C1 segment of cervical spinal cord (tissue), 14 donors: ENCODE measurements around the gene RGS6.
"Not testable (repeated sequence)": the region's sequence is repeated elsewhere in the genome, so short reads cannot be mapped to it uniquely, and the experiment has no call there.

ENCODE experiments used
- DNase-seq, 14 donors: peaks; one replicate each; lab custom pipeline; 2025; lab: John Stamatoyannopoulos, UW

Gene RGS6

GRCh38 chr14:72451054-72451972 is 519.1 kb downstream of the RGS6 start:
- DNase-seq: peak in 5 of 14 donors; percentile 17 to 50 (median 30)

GRCh38 chr14:72452774-72453173 is 520.5 kb downstream of the RGS6 start:
- no peak for DNase-seq

GRCh38 chr14:72454388-72455160 is 522.3 kb downstream of the RGS6 start:
- no peak for DNase-seq

GRCh38 chr14:72457641-72458040 is 525.4 kb downstream of the RGS6 start:
- no peak for DNase-seq

- DNase-seq: no peak
Measured at GRCh38 chr14:72462056-72462455, 529.8 kb downstream of the RGS6 start.

DNA sequence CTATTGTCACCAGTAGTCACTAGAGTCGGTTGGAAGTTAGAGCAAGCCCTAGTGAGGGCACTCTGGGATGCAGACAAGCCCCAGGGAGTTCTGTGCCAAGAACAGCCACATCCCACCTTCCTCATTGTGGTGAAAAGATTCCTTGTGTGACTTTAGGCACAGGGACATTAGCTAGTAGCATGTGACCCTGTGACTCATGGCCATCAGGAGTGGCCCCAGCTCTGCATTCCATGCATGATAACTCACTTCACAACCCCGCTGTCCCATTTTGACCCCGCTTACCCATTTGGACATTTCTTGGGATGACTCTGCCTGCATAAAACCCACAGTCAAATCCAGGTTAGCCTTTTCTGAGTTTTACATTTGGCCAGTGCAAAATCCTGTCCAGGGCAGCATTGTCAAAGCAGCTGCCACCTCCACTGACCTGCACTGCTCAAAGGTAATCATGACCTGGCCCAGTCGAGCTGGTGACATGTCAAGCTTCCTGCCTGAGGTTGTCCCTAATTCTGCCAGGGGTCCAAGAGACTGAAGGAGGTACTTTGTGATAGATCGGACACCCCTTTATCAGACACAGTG is 531.1 kb downstream of the RGS6 start:
- no peak for DNase-seq

DNA sequence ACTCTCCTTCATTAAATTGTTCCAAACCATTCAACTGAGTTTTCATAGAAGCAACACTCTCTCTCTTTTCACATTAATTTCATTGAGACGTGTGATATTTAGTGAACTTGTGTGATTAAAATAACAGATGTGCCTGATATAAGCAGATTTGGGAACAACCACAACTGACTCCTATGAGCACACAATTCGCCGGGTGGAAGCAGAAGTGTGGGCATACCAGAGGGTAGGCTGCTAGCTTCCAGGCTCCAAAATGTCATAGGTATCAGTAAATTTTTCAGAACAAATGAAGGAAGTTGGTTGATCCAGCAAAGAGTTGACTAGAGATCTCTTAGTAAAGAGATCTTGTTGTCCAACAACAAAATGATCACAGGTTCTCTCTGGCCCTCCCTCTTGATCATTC is 532.0 kb downstream of the RGS6 start:
- DNase-seq: no peak

DNA sequence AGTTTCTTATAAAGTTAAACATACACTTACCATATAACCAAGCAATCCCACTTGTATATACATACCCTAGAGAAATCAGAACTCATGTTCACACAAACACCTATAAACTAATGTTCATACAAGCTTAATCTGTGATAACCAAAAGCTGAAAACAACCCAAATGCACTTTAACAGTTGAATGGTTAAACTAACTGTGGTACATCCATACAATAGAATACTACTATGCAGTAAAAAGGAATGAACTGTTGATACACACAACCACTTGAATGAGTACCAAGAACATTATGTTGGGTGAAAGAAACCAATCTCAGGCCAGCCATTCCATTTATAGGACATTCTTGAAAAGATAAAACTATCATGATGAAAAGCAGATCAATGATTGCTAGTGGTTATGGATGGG is 534.1 kb downstream of the RGS6 start:
- no peak for DNase-seq

- no peak for DNase-seq
Measured at GRCh38 chr14:72471346-72471745, 539.1 kb downstream of the RGS6 start.

- no peak for DNase-seq
Measured at GRCh38 chr14:72472845-72473244, 540.6 kb downstream of the RGS6 start.

DNA sequence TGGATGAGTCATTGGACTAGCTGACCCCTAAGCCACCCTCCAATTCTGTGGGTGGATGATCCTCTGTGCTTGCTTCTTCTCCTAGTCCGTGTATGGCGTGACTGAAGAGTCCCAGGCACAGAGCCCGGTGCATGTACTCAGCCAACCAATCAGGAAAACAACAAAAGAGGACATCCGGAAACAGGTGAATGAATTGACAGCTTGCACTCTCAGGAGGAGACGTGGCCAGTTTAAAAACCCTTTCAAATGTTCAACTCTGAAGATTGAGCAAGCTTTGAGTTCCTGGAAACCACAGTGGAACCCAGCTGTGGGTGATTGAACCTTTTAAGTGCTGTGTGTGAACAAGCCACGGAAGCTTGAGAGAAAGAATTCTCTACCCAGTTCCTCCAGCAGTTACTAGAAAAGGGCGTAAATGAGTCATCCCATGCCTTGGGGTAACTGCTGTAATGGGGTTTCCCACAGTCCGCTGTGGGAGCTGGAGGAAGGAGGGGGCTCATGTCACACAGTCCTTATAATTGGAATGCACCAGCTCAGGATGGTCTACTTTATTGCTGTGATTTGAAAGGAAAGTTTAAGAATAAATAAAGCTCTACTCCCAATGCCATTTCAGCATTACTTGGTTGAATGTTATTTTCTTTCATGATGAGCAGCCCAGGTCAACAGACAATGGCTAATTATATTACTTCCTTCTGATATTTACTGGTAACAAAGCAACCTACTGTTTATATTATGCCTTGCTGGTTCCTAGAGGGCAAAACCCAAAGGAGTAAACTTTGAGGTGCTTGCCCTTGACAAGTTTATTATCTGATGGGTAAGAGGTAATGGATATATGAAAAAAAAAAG is 544.6 kb downstream of the RGS6 start:
- DNase-seq: peak in 2 of 14 donors; percentile 5 to 46

- not testable (repeated sequence) for DNase-seq
Measured at GRCh38 chr14:72477578-72477977, 545.3 kb downstream of the RGS6 start.

- DNase-seq: no peak
Measured at GRCh38 chr14:72478471-72478893, 546.3 kb downstream of the RGS6 start.

DNA sequence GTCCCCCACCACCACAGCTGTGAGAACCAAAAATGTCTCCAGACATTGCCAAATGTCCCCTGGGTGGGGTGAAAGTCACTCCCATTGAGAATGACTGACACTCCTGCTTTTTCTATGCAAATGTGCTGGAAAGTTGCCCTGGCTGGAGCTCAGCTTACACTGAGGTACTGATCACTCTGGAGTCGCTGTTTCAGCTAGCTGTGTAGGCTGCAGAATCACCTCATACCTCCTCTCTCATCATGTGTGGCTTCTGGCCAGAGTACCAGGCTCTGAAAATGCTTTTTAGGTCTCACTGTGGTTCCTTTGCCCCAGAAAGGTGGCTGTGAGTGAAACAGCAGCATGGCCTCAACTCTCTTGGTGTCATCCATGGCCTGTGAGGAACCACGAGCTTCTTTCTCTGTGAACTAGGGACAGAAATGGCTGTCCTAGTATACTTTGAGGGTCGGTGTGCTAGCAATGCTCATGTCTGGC is 547.3 kb downstream of the RGS6 start:
- no peak for DNase-seq

- no peak for DNase-seq
Measured at GRCh38 chr14:72480464-72481243, 548.4 kb downstream of the RGS6 start.

DNA sequence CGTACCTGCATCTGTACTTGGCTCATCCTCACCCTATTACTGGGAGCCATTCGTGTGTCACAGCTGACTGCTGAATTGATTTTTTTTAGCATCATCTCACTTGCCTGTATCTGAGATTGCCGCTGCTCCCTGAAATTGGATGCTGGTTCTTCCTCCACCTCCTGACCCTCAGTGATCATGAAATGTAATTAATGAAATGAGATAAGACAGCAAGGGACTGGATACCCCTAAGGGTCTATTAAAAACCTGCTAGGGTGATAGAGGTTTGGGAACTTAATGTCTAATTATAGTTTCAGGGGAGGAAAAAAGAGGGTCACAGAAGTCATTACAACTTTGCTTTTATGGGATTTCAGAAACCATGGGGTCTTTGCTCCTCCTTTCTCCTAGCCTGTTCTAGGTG is 551.1 kb downstream of the RGS6 start:
- DNase-seq: no peak

DNA sequence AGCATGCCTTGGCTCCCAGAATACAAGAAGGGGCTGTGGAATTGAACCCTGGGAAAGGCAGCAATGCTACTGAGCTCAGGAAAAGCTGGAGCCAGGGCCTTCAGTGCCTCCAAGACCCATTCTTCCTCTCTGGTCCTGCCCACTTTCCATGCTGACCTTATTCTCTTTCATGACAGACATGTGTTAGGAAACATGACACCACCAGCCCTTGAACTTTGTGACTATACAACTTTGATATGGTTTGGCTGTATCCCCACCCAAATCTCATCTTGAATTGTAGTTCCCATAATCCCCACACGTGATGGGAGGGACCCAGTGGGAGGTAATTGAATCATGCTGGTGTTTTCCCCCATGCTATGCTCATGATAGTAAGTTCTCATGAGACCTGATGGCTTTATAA is 553.5 kb downstream of the RGS6 start:
- no peak for DNase-seq

DNA sequence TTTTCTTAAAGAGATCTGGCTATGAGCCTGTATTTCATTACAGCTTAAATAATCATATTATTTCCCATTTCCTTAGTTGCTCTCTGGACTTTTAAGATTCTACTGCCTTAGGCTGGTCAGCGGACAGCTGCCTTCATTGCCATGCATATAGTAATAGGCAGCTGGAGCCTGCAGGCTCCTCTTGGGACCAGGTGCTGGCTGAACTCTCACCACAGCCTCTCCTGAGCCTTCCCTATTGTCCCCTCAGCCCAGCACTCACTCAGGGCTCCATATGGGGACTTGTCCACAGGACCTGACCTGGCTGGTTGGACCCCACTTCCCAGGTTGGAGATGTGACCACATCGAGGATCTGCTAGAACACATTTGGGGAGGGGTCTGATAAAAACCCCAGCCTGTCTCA is 556.3 kb downstream of the RGS6 start:
- DNase-seq: no peak

DNA sequence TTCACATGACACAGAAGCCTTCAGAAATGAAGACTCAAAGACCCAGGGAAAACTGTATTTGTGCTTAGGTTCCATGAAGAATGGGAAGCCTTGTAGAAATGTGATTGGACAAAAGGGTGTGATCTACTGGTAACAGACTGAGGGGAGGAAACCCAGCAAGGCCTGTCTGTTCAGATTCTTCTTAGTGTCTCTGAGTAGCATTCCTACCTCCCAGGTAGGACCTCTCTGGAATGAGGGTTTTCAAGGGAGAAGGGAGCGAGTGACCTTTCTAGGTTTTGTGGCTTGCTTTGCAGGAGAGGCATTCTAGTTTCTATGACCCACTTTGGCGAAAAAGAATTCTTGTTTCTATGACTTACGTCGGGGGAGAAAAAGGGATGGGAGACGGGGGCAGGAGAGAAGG is 560.0 kb downstream of the RGS6 start:
- DNase-seq: no peak

- DNase-seq: no peak
Measured at GRCh38 chr14:72495668-72496067, 563.4 kb downstream of the RGS6 start.
